GM18505 (cell line): ENCODE measurements around the gene CPXM1.
"Not testable (repeated sequence)": the region's sequence is repeated elsewhere in the genome, so short reads cannot be mapped to it uniquely, and the experiment has no call there.

Experiments used
- ATAC-seq: cut with Tn5 transposase; IDR thresholded peaks from one replicate; pipeline ENCODE4 v1.9.1; 2021; ENCODE audit not compliant: unreplicated experiment
- POLR2A ChIP-seq: IDR thresholded peaks from 4 replicates; pipeline ENCODE4 v1.6.1; 2011; ENCODE audit warnings: borderline replicate concordance; ENCODE audit not compliant: insufficient read depth, insufficient read length; ENCODE audit errors: extremely low read depth

Gene CPXM1

GRCh38 chr20:2816030-2816582 is 15.7 kb upstream of the CPXM1 start, which contains the start of gene TMEM239:
Gene TMEM239, plus strand, starts transcription at chr20:2816364. Its CDS starts 191 bp downstream, at chr20:2816555.
- no peak for TF ChIP-seq POLR2A
- no peak for ATAC-seq

GRCh38 chr20:2815242-2815900 is 14.9 kb upstream of the CPXM1 start:
- no peak for ATAC-seq
- no peak for TF ChIP-seq POLR2A

- no peak for ATAC-seq
- TF ChIP-seq POLR2A = no peak
These were observed 14.2 kb upstream of the CPXM1 start, which contains the start of gene C20orf141 for GRCh38 chr20:2814587-2815051. Gene C20orf141, plus strand, starts transcription at chr20:2814987. Its CDS starts 198 bp downstream, at chr20:2815185.

- no peak for ATAC-seq
These were observed 13.6 kb upstream of the CPXM1 start for GRCh38 chr20:2814076-2814475.

GRCh38 chr20:2812189-2812588 is 11.8 kb upstream of the CPXM1 start:
- no peak for ATAC-seq
- TF ChIP-seq POLR2A = no peak

More at GRCh38 chr20:2814076-2814475, 13.6 kb upstream of the CPXM1 start:
- TF ChIP-seq POLR2A = no peak

GRCh38 chr20:2809690-2810089 is 9.3 kb upstream of the CPXM1 start:
- no peak for TF ChIP-seq POLR2A
- no peak for ATAC-seq

- not testable (repeated sequence) for ATAC-seq
These were observed 7.5 kb upstream of the CPXM1 start for GRCh38 chr20:2807929-2808328.

GRCh38 chr20:2807019-2807418 is 6.6 kb upstream of the CPXM1 start:
- TF ChIP-seq POLR2A = no peak
- no peak for ATAC-seq

- TF ChIP-seq POLR2A = no peak
- ATAC-seq = no peak
These were observed 5.9 kb upstream of the CPXM1 start for GRCh38 chr20:2806351-2806701.

- no peak for ATAC-seq
- no peak for TF ChIP-seq POLR2A
These were observed 5.4 kb upstream of the CPXM1 start for GRCh38 chr20:2805689-2806350.

- no peak for ATAC-seq
- TF ChIP-seq POLR2A = no peak
These were observed 4.6 kb upstream of the CPXM1 start for GRCh38 chr20:2804852-2805688.

GRCh38 chr20:2804041-2804828 is 3.8 kb upstream of the CPXM1 start:
- no peak for ATAC-seq
- no peak for TF ChIP-seq POLR2A

- no peak for TF ChIP-seq POLR2A
- ATAC-seq = no peak
These were observed 880 bp upstream of the CPXM1 start for GRCh38 chr20:2801286-2801728.
